SK-N-MC (cell line): ENCODE measurements around the gene ALG14.

ENCODE experiments used
- EZH2 ChIP-seq: fragments of 200-600 bp; sonication (generic); IDR thresholded peaks from one replicate; pipeline ENCODE4 v1.6.1; 2017; ENCODE audit warnings: antibody characterized with exemption
- FOXP2 ChIP-seq: optimal IDR thresholded peaks from 2 replicates; pipeline ENCODE3; 2011; ENCODE audit warnings: mild to moderate bottlenecking, moderate library complexity; ENCODE audit not compliant: insufficient read depth; ENCODE audit errors: extremely low read length, control extremely low read depth
- POLR2AphosphoS5 ChIP-seq: IDR thresholded peaks from 2 replicates; pipeline ENCODE4 v1.6.1; 2012; ENCODE audit warnings: mild to moderate bottlenecking, low read depth, low read length, borderline replicate concordance

DNA sequence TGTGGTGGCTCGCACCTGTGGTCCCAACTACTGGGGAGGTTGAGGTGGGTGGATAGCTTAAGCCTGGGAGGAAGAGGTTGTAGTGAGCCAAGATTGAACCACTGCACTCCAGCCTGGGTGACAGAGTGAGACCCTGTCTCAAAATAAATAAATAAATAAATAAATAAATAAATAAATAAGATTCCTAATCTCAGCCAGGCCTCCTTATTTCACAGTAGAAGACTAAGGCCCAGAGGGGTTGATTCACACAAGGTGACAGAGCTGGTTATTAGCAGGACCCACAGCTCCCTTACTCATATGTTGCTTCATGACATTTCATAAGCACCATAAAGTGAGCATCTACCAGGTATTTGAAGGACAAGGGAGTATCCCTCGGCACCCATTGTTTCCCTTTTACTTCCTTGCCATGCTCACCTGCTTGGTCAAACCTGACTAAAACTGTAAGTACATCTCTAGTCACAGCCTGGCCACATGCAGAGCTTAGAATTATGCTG is 32.7 kb downstream of the ALG14 start:
- TF ChIP-seq POLR2AphosphoS5 (no peak), EZH2 (no peak), FOXP2 (no peak)
